CD4-positive, alpha-beta T cell treated with Interleukin-12 subunit alpha and Interleukin-12 subunit beta, for 1 hour (primary cell): ENCODE data around the gene ZDHHC24.
"Not testable (repeated sequence)": the region's sequence is repeated elsewhere in the genome, so short reads cannot be mapped to it uniquely, and the experiment has no call there.

ENCODE experiments used
- DNase-seq: peaks from one replicate; pipeline ENCODE4 v3.0.0-alpha.2; 2020

The ZDHHC24 gene

GRCh38 chr11:66545701-66546367, at the start of gene ZDHHC24:
Gene ZDHHC24 (minus strand): TSS chr11:66546048. CDS start chr11:66546003, 45 bp downstream.
- DNase-seq: peak; percentile 91

GRCh38 chr11:66595245-66595904, 49.5 kb upstream of the ZDHHC24 start:
- DNase-seq: no peak

- DNase-seq: no peak
Measured at GRCh38 chr11:66593650-66594049, 47.8 kb upstream of the ZDHHC24 start.

- DNase-seq: no peak
Measured at GRCh38 chr11:66593303-66593635, 47.4 kb upstream of the ZDHHC24 start.

GRCh38 chr11:66592457-66593302, 46.8 kb upstream of the ZDHHC24 start, which contains the start of the genes CCDC87 and CCS:
Gene CCDC87 (minus strand): TSS chr11:66593063. CDS start chr11:66593015, 48 bp downstream.
Gene CCS (plus strand): TSS chr11:66593185. CDS start chr11:66593262, 77 bp downstream.
- DNase-seq: peak; percentile 99

- DNase-seq: no peak
Measured at GRCh38 chr11:66591175-66591574, 45.3 kb upstream of the ZDHHC24 start.

- DNase-seq: no peak
Measured at GRCh38 chr11:66589996-66590675, 44.3 kb upstream of the ZDHHC24 start.

GRCh38 chr11:66589315-66589714, 43.5 kb upstream of the ZDHHC24 start:
- DNase-seq: not testable (repeated sequence)

- no peak for DNase-seq
Measured at GRCh38 chr11:66586136-66586535, 40.3 kb upstream of the ZDHHC24 start.

GRCh38 chr11:66585447-66585846, 39.6 kb upstream of the ZDHHC24 start:
- not testable (repeated sequence) for DNase-seq

GRCh38 chr11:66582565-66583147, 36.8 kb upstream of the ZDHHC24 start:
- not testable (repeated sequence) for DNase-seq

- DNase-seq: no peak
Measured at GRCh38 chr11:66581261-66581660, 35.4 kb upstream of the ZDHHC24 start.

- DNase-seq: no peak
Measured at GRCh38 chr11:66580803-66581202, 35.0 kb upstream of the ZDHHC24 start.

GRCh38 chr11:66579017-66579606, 33.3 kb upstream of the ZDHHC24 start:
- peak; percentile 80 for DNase-seq

- no peak for DNase-seq
Measured at GRCh38 chr11:66570850-66571180, 25.0 kb upstream of the ZDHHC24 start.

- no peak for DNase-seq
Measured at GRCh38 chr11:66570079-66570849, 24.4 kb upstream of the ZDHHC24 start.

- DNase-seq: no peak
Measured at GRCh38 chr11:66569076-66569475, 23.2 kb upstream of the ZDHHC24 start.

- DNase-seq: peak; percentile 78
Measured at GRCh38 chr11:66568124-66568916, 22.5 kb upstream of the ZDHHC24 start, which contains the start of gene CTSF. Gene CTSF (minus strand): TSS chr11:66568606. CDS start chr11:66568486, 120 bp downstream.

GRCh38 chr11:66567787-66568123, 21.9 kb upstream of the ZDHHC24 start:
- DNase-seq: no peak

GRCh38 chr11:66566221-66566620, 20.4 kb upstream of the ZDHHC24 start:
- DNase-seq: no peak

- DNase-seq: no peak
Measured at GRCh38 chr11:66564984-66565383, 19.1 kb upstream of the ZDHHC24 start.
